Smooth muscle cell (in vitro differentiated cells): Measurements from ENCODE around the gene ST6GALNAC6. TPM values are rescaled to one million over a fixed set of nuclear protein-coding genes. Genes with fewer than 3 reads are reported as not detected.

Source experiments
- DNase-seq: peaks from one replicate; lab custom pipeline; 2025; ENCODE audit not compliant: unreplicated experiment; lab: John Stamatoyannopoulos, UW
- H2AFZ ChIP-seq: fragments of 200-600 bp; sonication (generic); 2 replicates; pipeline ENCODE4 v1.6.0; 2016; ENCODE audit warnings: antibody characterized with exemption, low read depth, mild to moderate bottlenecking
- H3F3A ChIP-seq: fragments of 200-600 bp; sonication (generic); 2 replicates; pipeline ENCODE4 v1.6.0; 2017; ENCODE audit warnings: antibody characterized with exemption, low read depth
- H3K27ac ChIP-seq: fragments of 200-600 bp; sonication (generic); 2 replicates; pipeline ENCODE4 v1.5.1; 2016; ENCODE audit warnings: low read depth, mild to moderate bottlenecking
- H3K27me3 ChIP-seq: fragments of 200-600 bp; sonication (generic); 2 replicates; pipeline ENCODE4 v1.6.1; 2016; ENCODE audit warnings: low read depth, mild to moderate bottlenecking
- H3K36me3 ChIP-seq: fragments of 200-600 bp; sonication (generic); 2 replicates; pipeline ENCODE4 v1.5.1; 2016; ENCODE audit warnings: low read depth
- H3K4me1 ChIP-seq: fragments of 200-600 bp; sonication (generic); 2 replicates; pipeline ENCODE4 v1.5.1; 2016; ENCODE audit warnings: low read depth
- H3K4me2 ChIP-seq: fragments of 200-600 bp; sonication (generic); 2 replicates; pipeline ENCODE4 v1.6.0; 2016; ENCODE audit warnings: mild to moderate bottlenecking
- H3K4me3 ChIP-seq: fragments of 200-600 bp; sonication (generic); 2 replicates; pipeline ENCODE4 v1.5.1; 2016; ENCODE audit warnings: mild to moderate bottlenecking
- H3K79me2 ChIP-seq: fragments of 200-600 bp; sonication (generic); 2 replicates; pipeline ENCODE4 v1.6.0; 2016; ENCODE audit warnings: low read depth, mild to moderate bottlenecking
- H3K9ac ChIP-seq: fragments of 200-600 bp; sonication (generic); 2 replicates; pipeline ENCODE4 v1.6.0; 2016; ENCODE audit warnings: low read depth
- H3K9me3 ChIP-seq: fragments of 200-600 bp; sonication (generic); replicated peaks from 2 replicates; pipeline ENCODE4 v1.5.1; 2016; ENCODE audit warnings: low read depth
- H4K20me1 ChIP-seq: fragments of 200-600 bp; sonication (generic); 2 replicates; pipeline ENCODE4 v1.6.0; 2016; ENCODE audit warnings: low read depth
- CTCF ChIP-seq: fragments of 200-600 bp; sonication (generic); IDR thresholded peaks from 2 replicates; pipeline ENCODE4 v1.5.1; 2017; ENCODE audit warnings: borderline replicate concordance, mild to moderate bottlenecking, antibody characterized with exemption; ENCODE audit not compliant: insufficient read depth, poor library complexity, severe bottlenecking
- WGBS: methylation state at CpG from one replicate; pipeline ENCODE4 v1.1.7; 2016; ENCODE audit warnings: low lambda C conversion rate; 5-methylcytosine and 5-hydroxymethylcytosine counted together
- polyA plus RNA-seq: library from polyadenylated mRNA; unstranded; fragments of >200 nt; fragmentation: Nextera tagmentation; extraction: Ambion mirVana; gene quantifications from 2 replicates; pipeline ENCODE4 v1.2.1, GENCODE V29; 2016
- total RNA-seq: library from RNA; depleted of rRNA; stranded (reverse); fragments of >200 nt; gene quantifications from 2 replicates; pipeline ENCODE4 v1.2.3, GENCODE V29; 2014

ST6GALNAC6 gene
- total and polyA plus RNA-seq, 2 experiments from 2014 or later = 36.4 to 65.8 TPM

- peak within 1 kb of the TSS; percentile 41 for H3K27ac ChIP-seq
- DNase-seq = no peak
Measured at GRCh38 chr9:127937388-127938297, 38.2 kb upstream of the ST6GALNAC6 start, which contains the start of gene DPM2. Gene DPM2 (minus strand): TSS chr9:127937854. CDS start chr9:127937820, 34 bp downstream.

GRCh38 chr9:127937056-127937387 lies 37.6 kb upstream of the ST6GALNAC6 start:
- Histone ChIP-seq H3K27ac (peak overlapping the region; percentile 41), H3K4me3 (peak overlapping the region; percentile 64), H2AFZ (no peak overlapping the region), H3K4me2 (peak overlapping the region; percentile 96), H3K79me2 (peaks cover 21% of the 10 kb centered on the region), H3K27me3 (no peaks in the 10 kb centered on the region), H3K9me3 (no peaks in the 10 kb centered on the region), H3K4me1 (peaks cover 14% of the 10 kb centered on the region), H3F3A (peaks cover 6% of the 10 kb centered on the region), H4K20me1 (peaks cover 13% of the 10 kb centered on the region), H3K9ac (peak overlapping the region; percentile 75), H3K36me3 (no peaks in the 10 kb centered on the region)
- no peak for TF ChIP-seq CTCF
- DNase-seq = no peak
- WGBS = 18% methylated on average over 7 of the region's 7 CpGs

More at GRCh38 chr9:127937388-127938297, 38.2 kb upstream of the ST6GALNAC6 start, which contains the start of gene DPM2:
- Histone ChIP-seq H4K20me1 (peaks cover 13% of the 10 kb centered on the region), H2AFZ (peak within 1 kb of the TSS; percentile 35), H3F3A (peaks cover 6% of the 10 kb centered on the region), H3K27me3 (no peaks in the 10 kb centered on the region), H3K4me2 (peak within 1 kb of the TSS; percentile 96), H3K9me3 (no peaks in the 10 kb centered on the region), H3K9ac (peak within 1 kb of the TSS; percentile 75), H3K4me3 (peak within 1 kb of the TSS; percentile 64), H3K36me3 (no peaks in the 10 kb centered on the region), H3K4me1 (peaks cover 14% of the 10 kb centered on the region), H3K79me2 (peaks cover 21% of the 10 kb centered on the region)
- no peak for TF ChIP-seq CTCF
- WGBS = 8% methylated on average over 49 of the region's 60 CpGs

DNA sequence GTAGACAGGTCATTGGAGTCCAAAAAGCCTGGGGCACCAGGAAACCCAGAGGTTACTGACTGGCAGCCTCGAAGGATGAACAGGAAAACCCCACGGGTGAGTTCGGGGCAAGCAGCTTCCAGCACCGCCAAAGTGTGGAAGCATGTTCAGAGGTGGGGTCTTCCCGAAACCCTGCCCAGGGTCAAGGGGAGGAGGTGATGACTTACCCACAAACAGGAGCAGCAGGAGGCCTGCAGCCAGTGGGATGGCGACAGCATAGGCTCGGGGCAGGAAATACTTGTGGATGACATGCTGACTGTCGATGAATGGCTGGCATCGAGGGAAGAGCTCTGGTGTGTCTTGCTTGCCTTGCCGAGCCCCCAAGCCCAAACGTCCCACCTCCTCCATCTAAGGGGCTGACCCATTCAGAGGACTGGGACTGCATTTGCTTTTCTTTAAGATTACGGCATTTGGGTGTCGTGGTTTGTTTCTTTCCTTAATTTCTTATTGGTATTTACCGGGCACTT lies 37.0 kb upstream of the ST6GALNAC6 start:
- WGBS = 91% methylated on average over 14 of the region's 14 CpGs
- Histone ChIP-seq H4K20me1 (peaks cover 13% of the 10 kb centered on the region), H3K9me3 (no peaks in the 10 kb centered on the region), H3K36me3 (no peaks in the 10 kb centered on the region), H3F3A (peaks cover 6% of the 10 kb centered on the region), H3K4me2 (peak overlapping the region; percentile 96), H3K4me1 (peaks cover 14% of the 10 kb centered on the region), H2AFZ (no peak overlapping the region), H3K27ac (peak overlapping the region; percentile 17), H3K4me3 (peak overlapping the region; percentile 64), H3K27me3 (no peaks in the 10 kb centered on the region), H3K9ac (peak overlapping the region; percentile 75), H3K79me2 (peaks cover 21% of the 10 kb centered on the region)
- DNase-seq = no peak
- TF ChIP-seq CTCF = no peak
